Measurements from ENCODE around the gene IQSEC2. TPM values are rescaled to one million over a fixed set of nuclear protein-coding genes. Genes with fewer than 3 reads are reported as not detected.

The IQSEC2 gene
- total RNA-seq, 1 donor from 2014 or later = 24.0 TPM

- ATAC-seq = no peak
- Histone ChIP-seq H3K9me3 (no peaks in the 10 kb centered on the region), H3K27ac (no peak overlapping the region), H3K4me1 (no peaks in the 10 kb centered on the region), H3K27me3 (ENCODE audit: low read depth) (no peaks in the 10 kb centered on the region), H3K4me3 (no peak overlapping the region), H3K36me3 (peaks cover 40% of the 10 kb centered on the region)
- DNase-seq = no peak
- intact Hi-C loops (cut with DNase I) = no loop called here
- TF ChIP-seq CTCF (IDR thresholded peaks at IDR 0.05) = no peak
These were observed 45.2 kb downstream of the IQSEC2 start for GRCh38 chrX:53236025-53236679.

- intact Hi-C loops (cut with DNase I) = no loop called here
- Histone ChIP-seq H3K27me3 (ENCODE audit: low read depth) (no peaks in the 10 kb centered on the region), H3K27ac (no peak overlapping the region), H3K4me3 (no peak overlapping the region), H3K9me3 (no peaks in the 10 kb centered on the region), H3K4me1 (no peaks in the 10 kb centered on the region), H3K36me3 (peaks cover 40% of the 10 kb centered on the region)
- no peak for ATAC-seq
- no peak for TF ChIP-seq CTCF (IDR thresholded peaks at IDR 0.05)
- DNase-seq = no peak
These were observed 45.8 kb downstream of the IQSEC2 start for GRCh38 chrX:53235566-53235965.

- H3K27me3 ChIP-seq (ENCODE audit: low read depth) = no peaks in the 10 kb centered on the region
- TF ChIP-seq CTCF (IDR thresholded peaks at IDR 0.05) = no peak
- no peaks in the 10 kb centered on the region for H3K4me1 ChIP-seq
- H3K9me3 ChIP-seq = no peaks in the 10 kb centered on the region
- H3K4me3 ChIP-seq = no peak overlapping the region
- intact Hi-C loops (cut with DNase I) = no loop called here
- H3K36me3 ChIP-seq = peaks cover 31% of the 10 kb centered on the region
- ATAC-seq (no peak), DNase-seq (no peak)
- no peak overlapping the region for H3K27ac ChIP-seq
These were observed 46.9 kb downstream of the IQSEC2 start for GRCh38 chrX:53234484-53234883.

GRCh38 chrX:53233536-53233935 is 47.8 kb downstream of the IQSEC2 start:
- intact Hi-C loops (cut with DNase I) = no loop called here
- no peak overlapping the region for H3K27ac ChIP-seq
- TF ChIP-seq CTCF (IDR thresholded peaks at IDR 0.05) = no peak
- H3K36me3 ChIP-seq = peaks cover 24% of the 10 kb centered on the region
- no peak overlapping the region for H3K4me3 ChIP-seq
- no peaks in the 10 kb centered on the region for H3K27me3 ChIP-seq (ENCODE audit: low read depth)
- H3K4me1 ChIP-seq = no peaks in the 10 kb centered on the region
- DNase-seq (no peak), ATAC-seq (no peak)
- no peaks in the 10 kb centered on the region for H3K9me3 ChIP-seq

- no peak overlapping the region for H3K4me3 ChIP-seq
- H3K9me3 ChIP-seq = no peaks in the 10 kb centered on the region
- H3K36me3 ChIP-seq = no peaks in the 10 kb centered on the region
- no peaks in the 10 kb centered on the region for H3K27me3 ChIP-seq (ENCODE audit: low read depth)
- H3K27ac ChIP-seq = no peak overlapping the region
- TF ChIP-seq CTCF (IDR thresholded peaks at IDR 0.05) = no peak
- ATAC-seq (no peak), DNase-seq (no peak)
- no peaks in the 10 kb centered on the region for H3K4me1 ChIP-seq
- intact Hi-C loops (cut with DNase I) = no loop called here
These were observed 51.3 kb downstream of the IQSEC2 start for GRCh38 chrX:53230116-53230515.

Measured in lower lobe of right lung (tissue), 2 donors.